WTC11 (cell line): ENCODE results near the gene PIK3C3.

Experiments used
- AFF4 ChIP-seq: sonication (generic); formaldehyde crosslinking; IDR thresholded peaks from 2 replicates; pipeline ENCODE4 v1.8.1; 2023; ENCODE audit warnings: mild to moderate bottlenecking, missing genetic modification reagents, borderline replicate concordance
- ATF2 ChIP-seq: sonication (generic); formaldehyde crosslinking; IDR thresholded peaks from 2 replicates; pipeline ENCODE4 v1.8.1; 2022; ENCODE audit warnings: low read depth, missing genetic modification reagents, borderline replicate concordance
- ATF3 ChIP-seq: sonication (generic); formaldehyde crosslinking; conservative IDR thresholded peaks from 2 replicates; pipeline ENCODE4 v1.8.1; 2022; ENCODE audit warnings: mild to moderate bottlenecking, missing genetic modification reagents
- CTCF ChIP-seq: fragments of 200-600 bp; IDR thresholded peaks from 2 replicates; pipeline ENCODE4 v1.8.0; 2022; ENCODE audit warnings: antibody characterized with exemption
- NFE2L1 ChIP-seq: sonication (generic); formaldehyde crosslinking; IDR thresholded peaks from 2 replicates; pipeline ENCODE4 v1.8.1; 2023; ENCODE audit warnings: missing genetic modification reagents
- NR2C2 ChIP-seq: sonication (generic); formaldehyde crosslinking; IDR thresholded peaks from 2 replicates; pipeline ENCODE4 v1.8.0; 2022; ENCODE audit warnings: mild to moderate bottlenecking, missing genetic modification reagents
- NR3C1 ChIP-seq: sonication (generic); formaldehyde crosslinking; conservative IDR thresholded peaks from 2 replicates; pipeline ENCODE4 v1.8.1; 2023; ENCODE audit warnings: low read depth, mild to moderate bottlenecking, missing genetic modification reagents
- SP1 ChIP-seq: sonication (generic); formaldehyde crosslinking; conservative IDR thresholded peaks from 2 replicates; pipeline ENCODE4 v1.8.1; 2022; ENCODE audit warnings: missing genetic modification reagents
- USF1 ChIP-seq: sonication (generic); formaldehyde crosslinking; IDR thresholded peaks from 2 replicates; pipeline ENCODE4 v1.8.0; 2022; ENCODE audit warnings: mild to moderate bottlenecking, missing genetic modification reagents
- ZBTB43 ChIP-seq: sonication (generic); formaldehyde crosslinking; IDR thresholded peaks from 2 replicates; pipeline ENCODE4 v1.8.1; 2023; ENCODE audit warnings: mild to moderate bottlenecking, missing genetic modification reagents
- ZNF121 ChIP-seq: sonication (generic); formaldehyde crosslinking; IDR thresholded peaks from 2 replicates; pipeline ENCODE4 v1.8.0; 2023; ENCODE audit warnings: missing genetic modification reagents
- ZNF219 ChIP-seq: sonication (generic); formaldehyde crosslinking; IDR thresholded peaks from 2 replicates; pipeline ENCODE4 v1.8.0; 2023; ENCODE audit warnings: missing genetic modification reagents, mild to moderate bottlenecking, borderline replicate concordance

- TF ChIP-seq NR3C1 (CRISPR knock-in tag) (no peak), CTCF (no peak), SP1 (CRISPR knock-in tag) (no peak), ZNF121 (CRISPR knock-in tag) (no peak), ATF3 (no peak), NR2C2 (CRISPR knock-in tag) (no peak), AFF4 (no peak), NFE2L1 (CRISPR knock-in tag) (no peak), ZNF219 (no peak), ATF2 (CRISPR knock-in tag) (no peak), USF1 (CRISPR knock-in tag) (no peak), ZBTB43 (no peak)
These were observed 119.7 kb downstream of the PIK3C3 start for GRCh38 chr18:42074704-42075103.
